ENCODE data around the gene TBPL1.
"Not testable (repeated sequence)": the region's sequence is repeated elsewhere in the genome, so short reads cannot be mapped to it uniquely, and the experiment has no call there.

TBPL1 gene

GRCh38 chr6:133973109-133973971 lies 20.3 kb downstream of the TBPL1 start:
- DNase-seq (ENCODE audit: low read depth in 3 of 3), result no peak

GRCh38 chr6:133977983-133978895 lies 25.2 kb downstream of the TBPL1 start:
- no peak for DNase-seq (ENCODE audit: low read depth in 3 of 3)

GRCh38 chr6:133978896-133979240 lies 25.8 kb downstream of the TBPL1 start:
- DNase-seq (ENCODE audit: low read depth in 3 of 3), result no peak

- not testable (repeated sequence) for DNase-seq (ENCODE audit: low read depth in 3 of 3)
Measured at GRCh38 chr6:133979269-133979963, 26.4 kb downstream of the TBPL1 start.

- no peak for DNase-seq (ENCODE audit: low read depth in 3 of 3)
Measured at GRCh38 chr6:133980168-133980567, 27.1 kb downstream of the TBPL1 start.

GRCh38 chr6:133983099-133983939 lies 30.3 kb downstream of the TBPL1 start:
- DNase-seq (ENCODE audit: low read depth in 3 of 3), result peak; percentile 13 to 29 (median 26)

- no peak for DNase-seq (ENCODE audit: low read depth in 3 of 3)
Measured at GRCh38 chr6:133985970-133986369, 32.9 kb downstream of the TBPL1 start.

GRCh38 chr6:133986942-133987341 lies 33.9 kb downstream of the TBPL1 start:
- no peak for DNase-seq (ENCODE audit: low read depth in 3 of 3)

GRCh38 chr6:133989525-133989924 lies 36.5 kb downstream of the TBPL1 start:
- DNase-seq (ENCODE audit: low read depth in 3 of 3), result no peak

- DNase-seq (ENCODE audit: low read depth in 3 of 3), result no peak
Measured at GRCh38 chr6:133990321-133990720, 37.3 kb downstream of the TBPL1 start.

- no peak for DNase-seq (ENCODE audit: low read depth in 3 of 3)
Measured at GRCh38 chr6:133991096-133991593, 38.1 kb downstream of the TBPL1 start.

- DNase-seq (ENCODE audit: low read depth in 3 of 3), result no peak
Measured at GRCh38 chr6:133992992-133993680, 40.1 kb downstream of the TBPL1 start.

GRCh38 chr6:133995296-133995695 lies 42.3 kb downstream of the TBPL1 start:
- DNase-seq (ENCODE audit: low read depth in 3 of 3), result no peak

GRCh38 chr6:133995758-133996157 lies 42.7 kb downstream of the TBPL1 start:
- DNase-seq (ENCODE audit: low read depth in 3 of 3), result no peak

GRCh38 chr6:133997267-133997666 lies 44.2 kb downstream of the TBPL1 start:
- DNase-seq (ENCODE audit: low read depth in 3 of 3), result no peak

- DNase-seq (ENCODE audit: low read depth in 3 of 3), result no peak
Measured at GRCh38 chr6:133999305-133999704, 46.3 kb downstream of the TBPL1 start.

GRCh38 chr6:134000443-134000842 lies 47.4 kb downstream of the TBPL1 start:
- DNase-seq (ENCODE audit: low read depth in 3 of 3), result no peak

GRCh38 chr6:134002821-134003220 lies 49.8 kb downstream of the TBPL1 start:
- no peak for DNase-seq (ENCODE audit: low read depth in 3 of 3)

GRCh38 chr6:134003542-134003951 lies 50.5 kb downstream of the TBPL1 start:
- DNase-seq (ENCODE audit: low read depth in 3 of 3), result no peak

- no peak for DNase-seq (ENCODE audit: low read depth in 3 of 3)
Measured at GRCh38 chr6:134004714-134005113, 51.7 kb downstream of the TBPL1 start.
